GM18499 (cell line): ENCODE data around the gene LACRT.
"Not testable (repeated sequence)": the region's sequence is repeated elsewhere in the genome, so short reads cannot be mapped to it uniquely, and the experiment has no call there.

Experiments
- ATAC-seq: cut with Tn5 transposase; IDR thresholded peaks from one replicate; pipeline ENCODE4 v1.9.1; 2021; ENCODE audit warnings: moderate number of reproducible peaks; ENCODE audit not compliant: insufficient read depth, unreplicated experiment

Gene LACRT

GRCh38 chr12:54641089-54641488 lies 6.4 kb upstream of the LACRT start:
- no peak for ATAC-seq

DNA sequence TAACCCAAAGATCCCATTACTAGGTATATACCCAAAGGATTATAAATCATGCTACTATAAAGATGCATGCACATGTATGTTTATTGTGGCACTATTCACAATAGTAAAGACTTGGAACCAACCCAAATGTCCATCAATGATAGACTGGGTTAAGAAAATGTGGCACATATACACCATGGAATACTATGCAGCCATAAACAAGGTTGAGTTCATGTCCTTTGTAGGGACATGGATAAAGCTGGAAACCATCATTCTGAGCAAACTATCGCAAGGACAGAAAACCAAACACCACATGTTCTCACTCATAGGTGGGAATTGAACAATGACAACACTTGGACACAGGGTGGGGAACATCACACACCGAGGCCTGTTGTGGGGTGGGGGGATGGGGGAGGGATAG lies 4.4 kb upstream of the LACRT start:
- ATAC-seq: not testable (repeated sequence)

GRCh38 chr12:54631988-54632728 lies 2.5 kb downstream of the LACRT start:
- ATAC-seq: no peak

DNA sequence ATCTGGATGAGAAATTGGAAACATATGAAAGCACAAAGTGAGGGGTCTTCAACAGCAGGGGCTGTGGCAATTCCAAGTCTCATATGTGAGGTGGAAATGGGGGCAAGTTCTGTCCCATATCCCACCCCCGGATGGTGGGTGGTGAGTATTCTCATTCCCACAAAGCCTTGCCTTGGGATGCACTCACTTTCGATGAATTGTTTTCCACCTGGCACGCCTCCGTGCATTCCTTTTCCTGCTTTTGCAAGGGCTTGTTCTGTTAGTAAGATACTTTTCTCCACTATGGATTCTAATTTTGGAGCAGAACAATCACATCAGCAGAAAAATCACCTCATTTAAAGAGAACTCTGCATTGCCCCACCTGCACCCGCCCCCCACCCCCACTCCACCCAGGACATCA lies 3.1 kb downstream of the LACRT start:
- no peak for ATAC-seq

DNA sequence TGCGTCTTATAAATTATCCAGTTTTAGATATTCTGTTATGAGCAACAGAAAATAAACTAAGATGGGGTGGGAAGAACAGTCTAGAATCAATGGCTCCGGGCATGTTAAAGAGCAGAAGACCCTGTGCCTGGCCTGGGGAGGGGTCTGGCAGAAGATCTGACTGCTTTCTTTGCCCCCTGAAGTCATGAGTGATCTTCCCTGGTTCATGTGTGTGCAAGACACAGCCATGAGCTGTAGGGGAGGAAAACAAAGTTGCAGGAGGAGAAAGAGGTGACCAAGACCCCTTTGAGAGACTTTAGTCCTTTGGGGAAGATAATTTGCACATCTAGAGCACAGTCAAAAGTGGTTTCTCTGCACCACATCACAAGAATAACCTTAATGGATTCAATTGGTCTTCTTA lies 4.8 kb downstream of the LACRT start:
- no peak for ATAC-seq

DNA sequence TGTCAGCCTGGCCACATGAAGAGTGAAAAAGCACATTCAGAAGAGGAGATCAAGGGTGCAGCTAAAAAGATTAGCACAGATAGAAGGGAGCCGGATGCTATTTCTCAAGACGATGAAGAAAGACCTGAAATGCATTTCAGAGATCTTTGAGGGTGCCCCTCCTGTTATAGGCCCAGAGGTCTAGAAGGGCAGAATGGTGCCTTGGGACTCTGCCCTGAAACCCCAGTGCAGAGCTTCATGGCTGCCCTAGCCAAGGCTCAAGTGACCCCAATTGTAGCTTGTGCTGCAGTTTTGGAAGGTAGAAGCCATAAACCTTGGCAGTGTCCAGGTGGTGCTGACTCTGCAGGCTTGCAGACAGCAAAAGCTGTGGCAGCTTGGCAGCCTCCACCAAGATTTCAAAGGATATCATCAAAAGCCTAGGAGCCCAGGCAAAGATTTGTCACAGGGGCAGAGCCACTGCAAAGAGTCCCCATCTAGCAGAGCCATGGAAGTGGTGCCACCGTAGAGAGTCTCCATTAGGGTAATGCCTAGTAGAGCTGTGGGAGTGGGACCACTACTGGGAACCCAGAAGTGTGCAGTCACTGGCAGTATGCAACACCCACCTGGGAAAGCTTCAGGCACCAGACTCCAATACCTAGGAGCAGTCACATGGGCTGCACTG lies 6.4 kb downstream of the LACRT start:
- no peak for ATAC-seq

DNA sequence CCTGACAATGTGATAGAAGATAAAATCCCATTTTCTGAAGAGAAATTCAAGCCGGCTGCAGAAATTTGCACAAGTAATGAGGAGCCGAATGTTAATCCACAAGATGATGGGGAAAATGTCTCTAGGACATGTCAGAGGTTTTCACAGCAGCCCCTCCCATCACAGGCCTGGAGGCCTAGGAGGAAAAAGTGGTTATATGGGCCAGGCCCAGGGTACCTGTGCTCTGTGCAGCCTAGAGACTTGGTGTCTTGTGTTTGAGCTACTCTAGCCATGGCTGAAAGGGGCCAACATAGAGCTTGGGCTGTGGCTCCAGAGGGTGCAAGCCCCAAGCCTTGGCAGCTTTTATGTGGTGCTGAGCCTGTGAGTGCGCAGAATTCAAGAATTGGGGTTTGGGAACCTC lies 7.4 kb downstream of the LACRT start:
- ATAC-seq: no peak

- no peak for ATAC-seq
Observed at GRCh38 chr12:54625598-54625997, 9.1 kb downstream of the LACRT start.

DNA sequence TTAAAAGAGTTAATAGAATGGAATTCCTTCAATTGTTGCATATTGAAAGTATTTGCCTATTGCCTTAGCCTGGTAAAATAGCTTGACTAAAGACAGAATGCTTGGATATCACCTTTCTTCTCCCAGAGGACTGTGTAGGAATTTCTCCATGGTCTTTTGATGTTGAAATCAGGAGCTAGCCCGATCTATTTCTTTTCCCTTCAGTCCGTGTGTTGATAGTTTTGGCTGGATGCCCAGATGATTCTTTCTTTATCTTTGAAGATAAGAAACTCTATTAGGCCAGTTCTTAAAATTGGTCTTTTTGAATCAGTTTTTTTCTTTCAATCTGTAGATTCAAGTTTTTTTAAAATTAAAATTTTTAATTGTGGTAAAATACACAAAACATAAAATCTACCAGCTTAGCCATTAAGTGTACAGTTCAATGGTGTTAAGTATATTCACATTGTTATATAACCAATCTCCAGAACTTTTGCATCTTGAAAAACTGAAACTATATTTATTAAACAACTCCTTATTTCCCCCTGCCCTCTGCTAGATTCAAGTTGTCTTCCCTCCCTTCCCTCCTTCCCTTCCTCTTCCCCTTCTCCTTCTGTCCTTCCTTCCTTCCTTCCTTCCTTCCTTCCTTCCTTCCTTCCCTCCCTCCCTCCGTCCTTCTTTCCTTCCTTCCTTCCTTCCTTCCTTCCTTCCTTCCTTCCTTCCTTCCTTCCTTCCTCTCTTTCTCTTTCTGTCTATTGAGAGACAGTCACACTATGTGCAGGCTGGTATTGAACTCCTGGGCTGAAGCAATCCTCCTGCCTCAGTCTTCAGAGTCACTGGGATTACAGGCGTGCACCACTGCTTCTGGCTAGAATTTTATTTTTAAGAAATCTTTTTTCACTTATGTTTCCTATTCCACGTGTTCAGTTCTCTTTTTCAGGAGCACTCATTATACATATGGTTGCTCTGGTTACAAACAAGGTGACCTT lies 10.1 kb downstream of the LACRT start:
- no peak for ATAC-seq

DNA sequence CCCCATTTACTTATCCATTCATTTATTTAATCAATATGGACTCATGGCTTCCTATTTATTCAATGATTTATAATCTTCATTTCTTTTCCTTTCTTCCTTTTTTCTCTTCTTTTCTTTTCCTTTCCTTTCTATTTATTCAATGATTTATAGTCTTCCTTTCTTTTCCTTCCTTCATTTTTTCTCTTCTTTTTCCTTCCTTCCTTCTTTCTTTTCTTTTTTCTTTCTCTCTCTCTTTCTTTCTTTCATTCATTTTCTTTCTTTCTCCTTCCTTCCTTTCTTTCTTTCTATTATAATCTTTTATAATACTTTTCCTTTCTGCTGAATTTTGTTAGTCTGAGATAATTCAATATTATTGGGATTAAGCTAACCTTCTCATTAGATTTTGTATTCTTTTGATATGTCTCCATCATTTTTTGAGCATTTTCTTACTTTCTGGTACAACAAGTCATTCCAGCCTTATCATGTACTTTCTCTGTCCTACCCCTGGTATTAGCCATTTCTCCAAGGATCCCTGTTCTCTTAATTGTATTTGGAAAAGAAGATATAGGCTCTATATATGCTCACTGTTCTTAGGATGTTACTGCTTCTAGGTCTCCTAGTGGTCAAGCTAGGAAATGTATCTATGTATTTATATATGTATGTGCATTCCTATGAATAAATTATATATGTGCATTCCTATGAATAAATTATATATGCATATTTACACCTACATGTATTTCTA lies 12.1 kb downstream of the LACRT start:
- ATAC-seq: no peak

- no peak for ATAC-seq
Observed at GRCh38 chr12:54616933-54617680, 17.6 kb downstream of the LACRT start.

DNA sequence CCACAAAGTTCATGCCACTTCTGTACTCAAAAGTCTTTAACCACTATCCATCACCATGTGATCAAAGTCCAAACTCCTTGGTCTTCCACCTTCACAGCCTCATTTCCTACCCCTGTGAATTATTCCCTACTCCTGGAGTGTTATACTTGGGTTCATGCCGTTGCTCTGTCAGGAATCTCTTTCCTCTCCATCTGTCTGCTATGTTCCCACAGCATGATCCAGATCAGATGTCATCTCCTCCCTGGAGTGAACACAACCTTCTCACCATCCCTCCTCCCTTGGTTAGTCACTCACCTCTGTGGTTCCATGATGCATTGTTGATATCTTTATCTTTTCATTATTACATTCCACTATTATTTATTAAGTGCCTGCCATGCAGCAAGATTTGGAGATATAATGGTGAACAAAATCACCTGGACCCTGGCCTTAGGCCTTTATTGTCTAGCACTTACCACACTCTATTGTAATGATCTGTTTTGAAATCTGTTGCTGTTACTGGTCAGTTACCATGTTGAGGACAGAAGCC lies 22.4 kb downstream of the LACRT start:
- ATAC-seq: no peak

DNA sequence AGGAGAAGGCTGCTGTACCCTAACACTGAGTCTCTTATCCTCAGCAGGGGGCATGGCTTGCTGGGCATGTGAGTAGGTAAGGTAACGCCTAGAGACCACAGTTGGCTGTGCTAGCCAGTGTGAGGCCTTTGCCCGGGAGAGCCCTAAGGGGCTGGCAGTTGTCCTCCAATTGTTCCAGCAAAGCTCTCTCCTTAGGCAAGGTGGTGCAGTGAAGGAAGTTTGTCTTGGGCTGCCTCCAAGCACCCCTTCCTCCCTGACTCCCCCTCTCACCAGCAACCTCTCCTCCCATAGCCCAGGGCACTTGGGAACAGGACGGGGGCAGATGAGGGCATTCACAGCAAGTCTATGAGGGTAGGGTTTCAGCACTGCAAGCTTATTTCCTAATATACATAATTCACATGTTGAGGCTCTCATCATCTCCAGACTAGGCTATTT lies 23.0 kb downstream of the LACRT start:
- no peak for ATAC-seq

GRCh38 chr12:54608769-54609168 lies 25.9 kb downstream of the LACRT start:
- ATAC-seq: no peak

DNA sequence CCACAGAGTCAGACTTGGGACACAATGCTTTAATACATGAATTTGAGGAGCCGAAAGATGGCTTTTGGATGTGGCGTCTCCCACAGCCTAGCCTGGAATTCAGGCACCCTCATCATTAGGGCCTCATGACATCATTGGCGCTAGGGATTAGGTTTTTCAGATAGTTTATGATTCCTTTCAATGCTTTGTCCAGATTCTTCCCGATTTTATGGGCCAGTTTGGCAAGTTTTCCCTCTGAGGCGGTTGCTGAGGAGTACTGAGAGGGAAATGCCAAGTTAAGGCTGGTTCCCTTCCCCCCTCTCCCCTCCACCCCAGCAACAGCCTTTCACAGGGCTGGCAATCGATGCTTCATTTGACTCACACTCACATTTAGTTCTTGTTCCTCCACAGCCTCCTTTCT lies 26.5 kb downstream of the LACRT start:
- no peak for ATAC-seq

- no peak for ATAC-seq
Observed at GRCh38 chr12:54606556-54606955, 28.1 kb downstream of the LACRT start.

- no peak for ATAC-seq
Observed at GRCh38 chr12:54605138-54605970, 29.3 kb downstream of the LACRT start.

GRCh38 chr12:54604436-54604835 lies 30.3 kb downstream of the LACRT start:
- no peak for ATAC-seq
